Glutamatergic neuron (in vitro differentiated cells): Measurements from ENCODE around the gene PINLYP. TPM values are rescaled to one million over a fixed set of nuclear protein-coding genes. Genes with fewer than 3 reads are reported as not detected.

Experiments used
- DNase-seq: peaks from one replicate; pipeline ENCODE4 v3.0.0; 2022
- H3K27ac Mint-ChIP-seq: one replicate; pipeline ENCODE4 v1.8.0; 2020; ENCODE audit warnings: mild to moderate bottlenecking, mixed read lengths, inconsistent platforms; ENCODE audit not compliant: unreplicated experiment
- H3K27me3 Mint-ChIP-seq: one replicate; pipeline ENCODE4 v1.8.0; 2020; ENCODE audit warnings: mild to moderate bottlenecking, moderate library complexity, mixed read lengths, inconsistent platforms; ENCODE audit not compliant: unreplicated experiment
- H3K36me3 Mint-ChIP-seq: one replicate; pipeline ENCODE4 v1.8.0; 2020; ENCODE audit warnings: mild to moderate bottlenecking, mixed read lengths, inconsistent platforms; ENCODE audit not compliant: unreplicated experiment
- H3K4me1 Mint-ChIP-seq: one replicate; pipeline ENCODE4 v1.8.0; 2020; ENCODE audit warnings: mild to moderate bottlenecking, low read depth, mixed read lengths, inconsistent platforms; ENCODE audit not compliant: unreplicated experiment
- H3K4me3 Mint-ChIP-seq: one replicate; pipeline ENCODE4 v1.8.0; 2020; ENCODE audit warnings: mild to moderate bottlenecking, mixed read lengths, inconsistent platforms; ENCODE audit not compliant: unreplicated experiment
- H3K9me3 Mint-ChIP-seq: one replicate; pipeline ENCODE4 v1.8.0; 2020; ENCODE audit warnings: mild to moderate bottlenecking, moderate library complexity, mixed read lengths, inconsistent platforms; ENCODE audit not compliant: unreplicated experiment
- total RNA-seq: library from RNA; stranded (reverse); fragmentation: NEBNext Ultra II Directional; extraction: Animal tissue kit (Norgen Biotek cat#: 25700); gene quantifications from one replicate; pipeline ENCODE4 v1.2.1, GENCODE V29; 2021; ENCODE audit not compliant: unreplicated experiment
- TF ChIP-seq, protein P1 (sequence below): fragments of 200-600 bp; sonication (generic); IDR thresholded peaks from one replicate; pipeline ENCODE4 v1.5.0; 2021; ENCODE audit not compliant: partially characterized antibody, unreplicated experiment

Gene PINLYP
- total RNA-seq, 1 donor from 2014 or later = 0.96 TPM

DNA sequence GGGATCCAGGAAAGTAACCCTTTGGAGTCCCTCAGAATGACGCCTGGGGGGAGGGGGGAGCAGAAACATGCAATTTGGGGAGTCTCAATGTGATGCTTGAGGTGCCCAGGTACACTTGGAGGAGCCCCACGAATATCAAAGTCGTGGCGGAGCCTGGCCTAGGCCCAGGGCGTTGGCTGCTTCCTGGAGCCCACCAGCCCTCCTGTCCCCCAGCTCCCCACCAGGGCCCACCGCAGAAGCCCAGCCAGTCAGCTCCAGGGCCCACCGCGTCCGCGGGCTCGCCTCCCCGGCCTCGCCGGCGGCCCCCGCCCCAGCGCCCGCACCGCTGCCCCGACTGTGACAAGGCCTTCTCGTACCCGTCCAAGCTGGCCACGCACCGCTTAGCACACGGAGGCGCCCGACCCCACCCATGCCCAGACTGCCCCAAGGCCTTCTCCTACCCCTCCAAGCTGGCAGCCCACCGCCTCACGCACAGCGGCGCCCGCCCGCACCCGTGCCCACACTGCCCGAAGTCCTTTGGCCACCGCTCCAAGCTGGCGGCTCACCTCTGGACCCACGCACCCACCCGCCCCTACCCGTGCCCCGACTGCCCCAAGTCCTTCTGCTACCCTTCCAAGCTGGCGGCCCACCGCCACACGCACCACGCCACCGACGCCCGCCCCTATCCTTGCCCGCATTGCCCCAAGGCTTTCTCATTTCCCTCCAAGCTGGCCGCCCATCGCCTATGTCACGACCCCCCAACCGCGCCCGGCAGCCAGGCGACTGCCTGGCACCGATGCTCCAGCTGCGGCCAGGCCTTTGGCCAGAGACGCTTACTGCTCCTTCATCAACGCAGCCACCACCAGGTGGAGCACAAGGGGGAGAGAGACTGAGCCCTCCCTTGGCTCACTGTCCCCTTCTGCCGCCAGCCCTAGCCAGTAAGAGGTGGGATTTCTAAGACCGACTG lies 40.5 kb upstream of the PINLYP start:
- H3K4me3 Mint-ChIP-seq = peak overlapping the region; percentile 91
- peaks cover 7% of the 10 kb centered on the region for H3K4me1 Mint-ChIP-seq
- peak overlapping the region; percentile 77 for H3K27ac Mint-ChIP-seq
- H3K9me3 Mint-ChIP-seq = peaks cover 10% of the 10 kb centered on the region
- peaks cover 17% of the 10 kb centered on the region for H3K36me3 Mint-ChIP-seq
- peaks cover 6% of the 10 kb centered on the region for H3K27me3 Mint-ChIP-seq
- TF ChIP-seq, protein P1, sequence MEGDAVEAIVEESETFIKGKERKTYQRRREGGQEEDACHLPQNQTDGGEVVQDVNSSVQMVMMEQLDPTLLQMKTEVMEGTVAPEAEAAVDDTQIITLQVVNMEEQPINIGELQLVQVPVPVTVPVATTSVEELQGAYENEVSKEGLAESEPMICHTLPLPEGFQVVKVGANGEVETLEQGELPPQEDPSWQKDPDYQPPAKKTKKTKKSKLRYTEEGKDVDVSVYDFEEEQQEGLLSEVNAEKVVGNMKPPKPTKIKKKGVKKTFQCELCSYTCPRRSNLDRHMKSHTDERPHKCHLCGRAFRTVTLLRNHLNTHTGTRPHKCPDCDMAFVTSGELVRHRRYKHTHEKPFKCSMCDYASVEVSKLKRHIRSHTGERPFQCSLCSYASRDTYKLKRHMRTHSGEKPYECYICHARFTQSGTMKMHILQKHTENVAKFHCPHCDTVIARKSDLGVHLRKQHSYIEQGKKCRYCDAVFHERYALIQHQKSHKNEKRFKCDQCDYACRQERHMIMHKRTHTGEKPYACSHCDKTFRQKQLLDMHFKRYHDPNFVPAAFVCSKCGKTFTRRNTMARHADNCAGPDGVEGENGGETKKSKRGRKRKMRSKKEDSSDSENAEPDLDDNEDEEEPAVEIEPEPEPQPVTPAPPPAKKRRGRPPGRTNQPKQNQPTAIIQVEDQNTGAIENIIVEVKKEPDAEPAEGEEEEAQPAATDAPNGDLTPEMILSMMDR = peak; percentile 70
- peak; percentile 91 for DNase-seq

DNA sequence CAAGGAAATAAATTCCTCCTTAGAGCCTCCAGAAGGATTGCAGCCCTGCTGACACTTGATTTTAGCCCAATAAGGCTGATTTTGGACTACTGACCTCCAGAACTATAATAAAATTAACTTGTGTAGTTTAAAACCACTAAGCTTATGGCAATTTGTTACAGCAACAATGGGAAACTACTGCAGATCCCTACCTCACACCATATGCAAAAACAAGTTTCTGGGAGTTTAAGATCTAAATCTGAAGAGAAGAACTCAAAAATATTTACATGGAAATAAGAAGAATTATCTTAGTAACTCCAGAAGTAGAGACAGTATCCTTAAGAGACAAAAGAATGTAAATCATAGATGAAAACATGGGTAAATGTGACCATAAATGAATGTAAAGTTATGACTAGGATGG lies 36.7 kb upstream of the PINLYP start:
- Mint-ChIP-seq H3K27ac (no peak overlapping the region), H3K4me3 (no peak overlapping the region), H3K27me3 (peaks cover 4% of the 10 kb centered on the region), H3K9me3 (peaks cover 10% of the 10 kb centered on the region), H3K4me1 (peaks cover 7% of the 10 kb centered on the region), H3K36me3 (peaks cover 21% of the 10 kb centered on the region)
- no peak for DNase-seq
- TF ChIP-seq, protein P1 = no peak

DNA sequence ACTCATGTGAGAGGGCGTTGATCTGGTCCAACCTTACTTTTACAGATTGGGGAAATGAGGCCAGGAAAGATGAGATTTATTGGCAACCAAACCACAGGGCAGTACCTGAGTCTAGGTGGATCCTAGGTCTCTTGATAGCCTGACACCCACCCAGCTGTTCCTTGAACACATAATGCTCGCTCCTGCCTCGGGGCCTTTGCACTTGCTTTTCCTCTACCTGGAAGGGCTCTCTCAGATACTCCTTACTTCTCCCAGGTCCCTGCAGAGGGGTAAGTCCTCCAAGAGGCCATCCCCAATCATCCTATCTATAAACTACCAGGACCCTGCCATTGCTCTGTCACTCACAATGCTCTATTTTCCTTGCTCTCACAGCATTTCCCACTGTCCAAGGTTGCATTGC lies 35.2 kb upstream of the PINLYP start:
- H3K27ac Mint-ChIP-seq = no peak overlapping the region
- H3K27me3 Mint-ChIP-seq = peaks cover 3% of the 10 kb centered on the region
- TF ChIP-seq, protein P1 = no peak
- peaks cover 9% of the 10 kb centered on the region for H3K9me3 Mint-ChIP-seq
- peaks cover 6% of the 10 kb centered on the region for H3K4me1 Mint-ChIP-seq
- no peak overlapping the region for H3K4me3 Mint-ChIP-seq
- H3K36me3 Mint-ChIP-seq = peaks cover 21% of the 10 kb centered on the region
- no peak for DNase-seq

DNA sequence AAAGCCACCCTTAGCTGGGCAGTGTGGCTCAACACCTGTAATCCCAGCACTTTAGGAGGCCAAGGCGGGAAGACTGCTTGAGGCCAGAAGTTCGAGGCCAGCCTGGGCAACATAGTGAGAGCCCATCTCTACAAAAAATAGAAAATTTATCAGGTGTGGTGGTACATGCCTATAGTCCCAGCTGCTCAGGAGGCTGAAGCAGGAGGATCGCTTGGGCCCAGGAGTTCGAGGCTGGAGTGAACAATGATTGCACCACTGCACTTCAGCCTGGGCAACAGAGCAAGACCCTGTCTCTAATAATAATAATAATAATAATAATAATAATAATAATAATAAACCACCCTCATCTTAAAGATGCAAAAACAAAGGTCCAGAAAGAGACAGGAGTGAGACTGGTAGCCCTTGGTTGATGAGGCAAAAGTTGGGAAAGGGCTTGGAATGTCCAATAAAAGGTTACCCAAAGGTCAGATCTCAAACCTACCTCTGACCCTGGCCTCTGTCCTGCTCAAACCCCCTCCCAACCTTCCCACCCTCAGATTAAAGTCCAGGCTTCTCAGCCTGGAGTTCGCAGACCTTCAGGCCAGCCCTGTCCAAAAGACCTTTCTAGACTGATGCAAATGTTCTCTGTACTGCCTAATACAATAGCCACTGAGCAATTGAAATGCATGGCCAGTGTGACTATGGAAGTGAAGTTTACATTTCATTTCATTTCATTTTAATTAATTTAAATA lies 33.5 kb upstream of the PINLYP start:
- no peaks in the 10 kb centered on the region for H3K4me1 Mint-ChIP-seq
- H3K36me3 Mint-ChIP-seq = peaks cover 21% of the 10 kb centered on the region
- H3K27ac Mint-ChIP-seq = no peak overlapping the region

More for the DNA sequence above, 33.5 kb upstream of the PINLYP start:
- H3K9me3 Mint-ChIP-seq = peaks cover 7% of the 10 kb centered on the region
- H3K4me3 Mint-ChIP-seq = no peak overlapping the region
- TF ChIP-seq, protein P1 = no peak
- DNase-seq = no peak
- peaks cover 3% of the 10 kb centered on the region for H3K27me3 Mint-ChIP-seq
